Activated CD8-positive, alpha-beta memory T cell treated with anti-CD3 and anti-CD28 coated beads, Interleukin-2, amount 50 U/mL, for 1 hour (primary cell): ENCODE measurements around the gene PSMC6.
A peak's percentile ranks its signal among the peaks of the same experiment; 100 is the strongest.
"Not testable (repeated sequence)": the region's sequence is repeated elsewhere in the genome, so short reads cannot be mapped to it uniquely, and the experiment has no call there.

ENCODE experiments used
- DNase-seq: peaks from one replicate; pipeline ENCODE4 v3.0.0-alpha.2; 2020; ENCODE audit errors: extremely low read depth

The PSMC6 gene

GRCh38 chr14:52716155-52716554 lies 9.2 kb downstream of the PSMC6 start:
- no peak for DNase-seq

GRCh38 chr14:52723514-52724359 lies 16.7 kb downstream of the PSMC6 start:
- DNase-seq: no peak

DNA sequence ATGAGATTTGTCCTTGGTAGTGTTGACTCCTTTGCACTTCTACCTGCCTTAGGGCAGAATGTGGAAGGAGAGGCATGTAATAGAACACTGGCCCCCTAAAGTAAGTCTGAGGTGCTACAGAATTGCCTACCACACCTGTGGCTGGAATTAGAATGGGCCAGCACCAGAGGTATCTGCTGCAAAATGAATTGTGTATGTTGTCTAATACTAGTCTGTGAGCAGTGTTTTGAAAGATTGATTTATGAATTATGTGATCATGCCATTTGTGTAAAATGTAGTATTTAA lies 17.3 kb downstream of the PSMC6 start:
- DNase-seq: no peak

DNA sequence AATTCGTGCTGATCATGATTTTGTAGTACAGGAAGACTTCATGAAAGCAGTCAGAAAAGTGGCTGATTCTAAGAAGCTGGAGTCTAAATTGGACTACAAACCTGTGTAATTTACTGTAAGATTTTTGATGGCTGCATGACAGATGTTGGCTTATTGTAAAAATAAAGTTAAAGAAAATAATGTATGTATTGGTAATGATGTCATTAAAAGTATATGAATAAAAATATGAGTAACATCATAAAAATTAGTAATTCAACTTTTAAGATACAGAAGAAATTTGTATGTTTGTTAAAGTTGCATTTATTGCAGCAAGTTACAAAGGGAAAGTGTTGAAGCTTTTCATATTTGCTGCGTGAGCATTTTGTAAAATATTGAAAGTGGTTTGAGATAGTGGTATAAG lies 20.5 kb downstream of the PSMC6 start:
- DNase-seq: not testable (repeated sequence)

GRCh38 chr14:52729035-52729434 lies 22.0 kb downstream of the PSMC6 start:
- DNase-seq: not testable (repeated sequence)

- no peak for DNase-seq
These were observed 22.6 kb downstream of the PSMC6 start for GRCh38 chr14:52729585-52729924.

DNA sequence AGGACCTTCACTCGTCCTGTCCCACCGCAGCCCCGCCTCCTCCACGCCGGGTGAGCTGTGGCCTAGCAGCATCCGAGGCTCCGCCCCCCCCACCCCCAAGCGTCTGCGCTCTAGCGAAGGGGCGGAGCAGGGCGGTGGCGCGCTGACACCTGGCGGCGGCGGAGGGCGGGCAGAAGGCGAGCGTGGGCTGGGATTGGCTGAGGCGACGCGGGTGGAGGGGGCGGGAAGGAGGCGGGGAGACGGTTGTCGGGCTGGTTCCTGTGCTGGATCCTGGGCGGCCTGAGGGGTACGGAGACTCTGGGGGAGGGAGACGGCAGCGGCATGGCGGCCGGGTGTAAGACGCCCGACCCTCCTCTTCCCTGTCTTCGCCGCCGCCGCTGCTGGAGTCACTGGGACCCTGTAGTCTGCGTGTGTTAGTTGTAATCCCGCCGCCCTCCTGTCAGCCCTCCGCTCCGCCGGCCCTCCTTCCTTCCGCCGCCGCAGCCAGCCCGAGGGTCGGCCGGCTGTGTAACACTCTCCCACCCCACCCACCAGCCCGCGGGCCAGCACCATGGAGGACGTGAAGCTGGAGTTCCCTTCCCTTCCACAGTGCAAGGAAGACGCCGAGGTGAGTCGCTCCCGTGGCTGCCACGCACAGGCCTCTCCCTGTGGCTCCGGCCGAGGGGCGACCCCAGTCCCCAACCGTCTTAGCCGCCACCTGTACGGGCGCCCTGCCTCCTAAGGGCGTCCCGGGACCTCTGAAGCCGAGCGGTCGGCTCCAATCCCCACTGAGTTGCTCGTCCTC lies 23.1 kb downstream of the PSMC6 start, which contains the start of gene STYX:
TSS of gene STYX (plus strand) at position 242 of the 784 bp plus-strand sequence. CDS start at position 551, 309 bp downstream.
- peak; percentile 90 for DNase-seq

DNA sequence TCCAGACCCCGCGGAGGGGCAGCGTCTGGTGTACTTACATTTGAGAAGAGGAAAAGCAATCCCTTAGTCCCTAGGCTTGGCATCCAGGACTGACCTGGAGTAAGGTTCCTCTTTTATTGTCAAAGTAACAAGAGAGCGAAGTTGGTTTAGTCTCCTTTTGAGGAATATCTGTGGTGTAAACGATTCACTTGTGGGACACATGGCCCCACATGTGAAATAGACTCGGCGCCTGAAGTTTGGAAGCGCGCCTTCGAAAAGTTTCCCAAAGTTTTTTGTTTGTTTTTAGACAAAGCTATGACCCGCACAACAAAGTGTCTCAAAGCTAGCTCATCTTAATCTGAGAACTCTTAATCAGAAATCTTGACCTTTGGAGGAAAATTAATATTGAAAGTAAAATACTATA lies 23.7 kb downstream of the PSMC6 start:
- DNase-seq: no peak

GRCh38 chr14:52733824-52734223 lies 26.8 kb downstream of the PSMC6 start:
- DNase-seq: no peak

DNA sequence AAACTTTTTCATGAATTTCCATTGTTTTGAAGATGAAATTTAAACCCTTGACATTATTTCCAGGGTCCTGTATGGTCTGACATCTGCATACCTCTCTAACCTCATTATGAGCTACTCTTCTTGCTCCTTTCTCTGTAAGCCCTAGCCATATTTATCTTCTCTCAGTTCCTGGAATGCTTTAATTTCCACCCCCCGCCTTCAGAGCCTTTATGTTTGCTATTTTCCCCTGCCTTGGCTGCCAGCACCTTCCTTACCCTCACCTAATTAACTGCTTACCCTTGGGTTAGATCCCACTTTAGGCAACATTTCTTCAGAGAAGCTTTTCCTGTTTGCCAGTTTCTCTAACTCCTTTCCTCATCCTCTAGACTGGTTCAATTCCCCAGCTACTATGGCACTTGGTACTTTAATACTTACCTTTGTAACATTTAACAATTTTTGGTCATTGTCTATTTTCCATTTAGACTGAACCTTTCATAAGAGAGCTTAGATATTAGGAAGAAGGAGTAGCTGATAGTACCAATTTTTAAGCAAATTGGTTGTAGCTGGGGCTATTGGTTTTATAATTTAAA lies 29.0 kb downstream of the PSMC6 start:
- DNase-seq: no peak

DNA sequence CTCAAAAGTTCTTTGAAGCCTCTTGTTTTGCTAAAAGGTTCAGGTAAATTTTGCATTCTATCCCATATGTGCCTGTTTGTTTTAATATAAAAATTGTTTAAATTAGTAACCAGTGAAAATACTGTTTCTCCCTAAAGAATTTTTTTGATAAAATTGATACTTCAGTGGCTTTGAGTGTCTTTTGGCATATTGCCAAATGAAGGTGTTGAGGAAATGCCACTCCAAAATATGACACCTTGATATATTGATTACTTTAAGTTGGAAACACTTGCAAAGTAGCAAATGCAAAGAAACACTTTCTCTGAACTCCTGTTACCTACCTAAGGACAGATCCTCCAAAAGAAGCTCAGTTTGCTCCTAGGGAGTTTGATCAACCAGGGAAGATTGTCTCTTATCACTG lies 31.4 kb downstream of the PSMC6 start:
- DNase-seq: no peak

DNA sequence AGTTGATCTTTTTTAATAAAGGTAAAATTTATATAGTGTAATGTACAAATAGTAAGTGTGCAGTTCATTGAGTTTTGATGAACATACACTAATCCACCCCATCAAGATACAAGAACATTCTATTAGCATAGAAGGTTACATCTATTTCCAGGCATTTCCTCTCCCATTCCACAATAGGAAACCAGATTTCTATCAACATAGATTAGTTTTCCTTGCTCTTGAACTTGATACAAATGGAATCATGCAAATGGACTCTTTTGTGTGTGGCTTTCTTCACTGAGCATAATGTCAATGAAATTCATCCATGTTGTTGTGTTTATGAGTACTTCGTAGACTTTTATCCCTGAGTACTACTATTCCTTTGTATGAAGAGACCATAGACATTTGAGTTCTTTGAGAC lies 33.8 kb downstream of the PSMC6 start:
- DNase-seq: no peak

- DNase-seq: no peak
These were observed 34.9 kb downstream of the PSMC6 start for GRCh38 chr14:52741865-52742264.

GRCh38 chr14:52748647-52749292 lies 41.8 kb downstream of the PSMC6 start:
- DNase-seq: no peak

DNA sequence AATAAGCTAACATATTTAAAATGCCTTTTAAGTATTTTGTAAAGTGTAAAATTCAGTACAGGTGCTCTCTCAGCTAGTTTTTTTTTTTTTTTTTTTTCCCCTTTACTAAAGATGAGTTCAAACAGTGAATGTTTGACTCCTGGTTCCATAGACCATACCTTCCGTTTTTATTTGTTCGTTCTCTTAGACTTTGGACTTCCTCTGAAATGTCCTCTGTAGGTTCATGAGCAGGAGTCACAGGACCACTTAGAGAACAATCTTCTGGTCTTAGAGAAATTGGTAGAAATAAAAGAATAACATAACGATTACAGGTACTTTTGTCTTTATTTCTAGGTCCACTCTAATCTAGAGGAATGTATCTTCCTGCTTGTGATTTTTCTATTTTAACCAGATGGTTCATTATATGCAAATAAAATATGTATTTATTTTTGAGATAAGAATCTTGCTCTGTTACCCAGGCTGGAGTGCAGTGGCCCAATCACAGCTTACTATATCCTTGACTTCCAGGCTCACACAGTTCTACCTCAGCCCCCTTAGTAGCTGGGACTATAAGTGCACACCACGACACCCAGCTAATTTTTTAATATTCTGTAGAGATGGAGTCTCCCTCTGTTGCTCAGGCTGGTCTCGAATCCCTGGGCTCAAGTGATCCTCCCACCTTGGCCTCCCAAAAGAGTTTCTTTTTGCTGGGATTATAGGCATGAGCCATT lies 48.8 kb downstream of the PSMC6 start:
- no peak for DNase-seq

- DNase-seq: no peak
These were observed 52.1 kb downstream of the PSMC6 start for GRCh38 chr14:52759145-52759544.

GRCh38 chr14:52762923-52763322 lies 55.9 kb downstream of the PSMC6 start:
- not testable (repeated sequence) for DNase-seq

DNA sequence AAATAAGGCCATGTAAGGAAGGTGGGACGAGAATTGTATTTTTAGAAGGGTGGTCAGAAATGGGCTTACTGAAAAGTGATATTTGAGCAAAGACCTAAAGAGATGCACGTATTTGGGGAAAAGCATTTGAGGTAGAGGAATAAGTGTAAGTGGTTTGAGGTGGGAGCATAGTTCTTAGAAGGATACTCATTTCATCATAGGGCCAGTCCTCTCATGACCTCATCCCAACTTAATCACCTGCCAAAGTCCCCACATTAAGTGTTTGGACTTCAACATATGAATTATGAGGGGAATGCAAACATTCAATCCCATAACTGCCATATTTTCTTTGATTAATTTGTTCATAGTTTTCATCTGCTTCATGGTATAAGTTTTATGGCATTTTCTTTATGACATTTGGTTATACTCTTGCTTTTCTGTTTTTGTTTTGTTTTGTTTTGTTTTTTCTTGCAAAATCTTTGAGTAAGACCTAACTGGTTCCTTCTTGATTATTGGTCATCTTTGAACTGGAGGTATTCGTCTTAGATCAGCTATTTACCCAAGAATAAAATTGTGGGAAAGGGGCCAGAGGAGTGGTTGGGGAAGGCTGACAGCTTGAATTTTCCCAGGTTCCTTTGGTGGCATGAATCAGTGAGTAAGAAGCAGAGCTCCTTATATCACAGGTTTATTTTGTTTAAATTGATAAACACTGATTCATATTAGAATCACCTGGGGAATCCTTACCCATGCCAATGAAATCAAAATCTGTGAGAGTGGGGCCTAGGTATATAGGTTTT lies 60.2 kb downstream of the PSMC6 start:
- DNase-seq: no peak

DNA sequence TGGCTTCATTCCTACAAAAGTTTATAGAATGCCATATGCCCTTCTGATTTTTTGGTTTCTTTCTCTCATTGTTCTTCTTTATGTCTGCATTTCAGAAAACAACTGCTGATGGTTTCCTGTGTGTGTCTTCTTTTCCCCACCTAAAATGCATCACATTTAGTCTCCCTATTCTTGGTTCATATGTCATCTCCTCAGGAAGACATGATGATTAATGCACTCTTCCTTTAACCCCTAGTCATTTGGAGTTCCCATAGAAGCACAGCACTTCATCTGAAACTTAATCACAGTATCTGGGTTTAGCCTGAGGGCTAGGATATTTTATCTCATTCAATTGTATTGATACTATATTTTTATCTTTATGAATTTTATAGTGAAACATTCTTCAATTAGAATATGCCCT lies 62.9 kb downstream of the PSMC6 start:
- no peak for DNase-seq

GRCh38 chr14:52776816-52777215 lies 69.8 kb downstream of the PSMC6 start:
- no peak for DNase-seq
